HAP-1 (cell line): Measurements from ENCODE around the gene ADGRD2.

Experiments
- DNase-seq, 2 experiments: peaks; one replicate each; pipeline ENCODE4 v3.0.0-alpha.2; 2016 to 2020; ENCODE audit warnings: low spot score in 2 of 2
- H3K27me3 ChIP-seq: fragments of 250-450 bp; sonication (Bioruptor Pico); 2 replicates; pipeline ENCODE4 v1.5.1; 2020; ENCODE audit warnings: low read depth, mild to moderate bottlenecking, moderate library complexity
- H3K36me3 ChIP-seq: fragments of 250-450 bp; sonication (Bioruptor Pico); replicated peaks from 2 replicates; pipeline ENCODE4 v1.5.1; 2020; ENCODE audit warnings: mild to moderate bottlenecking
- H3K4me1 ChIP-seq: fragments of 250-450 bp; sonication (Bioruptor Pico); 2 replicates; pipeline ENCODE4 v1.5.1; 2020; ENCODE audit warnings: mild to moderate bottlenecking
- H3K4me3 ChIP-seq: fragments of 250-450 bp; sonication (Bioruptor Pico); 2 replicates; pipeline ENCODE4 v1.5.1; 2020; ENCODE audit warnings: mild to moderate bottlenecking, moderate library complexity
- H3K9me3 ChIP-seq: fragments of 250-450 bp; sonication (Bioruptor Pico); 2 replicates; pipeline ENCODE4 v1.5.1; 2020; ENCODE audit warnings: mild to moderate bottlenecking, moderate library complexity
- in situ Hi-C: fragments of 300-500 bp; cut with MboI; formaldehyde crosslinking; loops from 3 replicates; pipeline ENCODE4 v1.14.3; 2020; ENCODE audit warnings: low sequenced_read_pairs, inconsistent platforms, mixed read lengths

Gene ADGRD2

GRCh38 chr9:124493794-124494479 lies 43.7 kb downstream of the ADGRD2 start:
- H3K4me3 ChIP-seq = no peak overlapping the region
- in situ Hi-C loops = no loop called here
- DNase-seq = no peak
- no peaks in the 10 kb centered on the region for H3K36me3 ChIP-seq
- no peaks in the 10 kb centered on the region; the same call in 1 of the 2 replicates for H3K27me3 ChIP-seq
- no peaks in the 10 kb centered on the region for H3K9me3 ChIP-seq
- no peaks in the 10 kb centered on the region for H3K4me1 ChIP-seq

DNA sequence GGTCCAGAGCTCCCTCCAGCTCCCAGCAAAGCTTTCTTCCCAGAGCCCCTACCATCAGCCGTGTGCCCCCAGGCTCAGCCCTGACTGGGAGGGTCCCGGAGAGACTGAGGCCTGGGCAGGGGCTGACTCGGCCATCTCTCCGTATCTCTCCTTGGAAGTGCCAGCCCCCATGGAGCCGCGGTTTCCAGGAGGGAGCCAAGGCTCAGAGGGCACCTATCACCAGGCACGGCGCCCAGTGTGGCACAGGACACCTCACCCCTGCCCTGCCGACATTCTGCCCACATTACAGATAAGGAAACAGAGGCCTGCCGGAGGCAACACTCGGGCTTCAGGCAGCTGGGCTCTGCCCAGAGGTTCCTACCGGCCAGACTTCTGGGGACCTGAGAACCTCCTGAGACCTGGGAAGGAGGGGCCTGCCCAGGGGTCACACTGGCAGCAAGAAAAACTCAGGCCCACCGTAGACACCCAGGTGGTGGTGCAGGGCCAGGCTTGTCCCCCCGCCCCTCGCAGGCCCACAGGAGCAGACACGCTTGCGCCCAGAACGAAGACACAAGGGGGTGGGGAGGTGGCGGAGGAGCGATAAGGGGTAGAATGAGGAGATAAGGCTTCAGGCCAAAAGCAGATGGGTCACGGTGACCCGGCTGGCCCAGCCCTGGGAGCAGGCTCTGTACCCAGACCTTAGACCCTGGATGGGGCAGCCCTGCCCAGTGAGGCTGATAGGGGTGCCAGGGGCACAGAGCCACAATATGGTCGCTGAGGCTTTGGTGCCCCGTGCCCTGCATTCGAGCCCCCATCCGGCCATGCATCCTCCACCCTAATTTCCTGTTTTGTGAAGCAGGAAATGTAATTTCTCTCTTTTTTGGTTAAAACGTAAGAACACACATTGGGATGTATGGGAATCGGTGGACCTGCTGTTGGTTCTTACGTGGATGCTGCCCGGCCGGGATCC lies 45.1 kb downstream of the ADGRD2 start:
- Histone ChIP-seq H3K9me3 (no peaks in the 10 kb centered on the region), H3K27me3 (no peaks in the 10 kb centered on the region; the same call in 1 of the 2 replicates), H3K4me3 (no peak overlapping the region), H3K4me1 (no peaks in the 10 kb centered on the region), H3K36me3 (no peaks in the 10 kb centered on the region)
- no peak for DNase-seq
- in situ Hi-C loops = no loop called here

- no peaks in the 10 kb centered on the region; the same call in 1 of the 2 replicates for H3K27me3 ChIP-seq
- no peaks in the 10 kb centered on the region for H3K9me3 ChIP-seq
- no peaks in the 10 kb centered on the region for H3K4me1 ChIP-seq
- H3K4me3 ChIP-seq = no peak overlapping the region
- no peak for DNase-seq
- in situ Hi-C loops = no loop called here
- no peaks in the 10 kb centered on the region for H3K36me3 ChIP-seq
Measured at GRCh38 chr9:124496075-124496449, 45.8 kb downstream of the ADGRD2 start.

- Histone ChIP-seq H3K27me3 (peaks cover 1% of the 10 kb centered on the region; the same call in 1 of the 2 replicates), H3K4me1 (no peaks in the 10 kb centered on the region), H3K4me3 (no peak overlapping the region), H3K36me3 (no peaks in the 10 kb centered on the region), H3K9me3 (no peaks in the 10 kb centered on the region)
- no peak for DNase-seq
- in situ Hi-C loops = no loop called here
Measured at GRCh38 chr9:124496463-124496862, 46.2 kb downstream of the ADGRD2 start.

- Histone ChIP-seq H3K27me3 (peaks cover 8% of the 10 kb centered on the region), H3K4me1 (no peaks in the 10 kb centered on the region), H3K36me3 (no peaks in the 10 kb centered on the region), H3K4me3 (no peak overlapping the region), H3K9me3 (no peaks in the 10 kb centered on the region)
- in situ Hi-C loops = no loop called here
- no peak for DNase-seq
Measured at GRCh38 chr9:124497441-124497840, 47.2 kb downstream of the ADGRD2 start.

- Histone ChIP-seq H3K4me3 (no peak overlapping the region), H3K4me1 (no peaks in the 10 kb centered on the region), H3K36me3 (no peaks in the 10 kb centered on the region), H3K27me3 (peaks cover 10% of the 10 kb centered on the region), H3K9me3 (no peaks in the 10 kb centered on the region)
- in situ Hi-C loops = no loop called here
- DNase-seq = no peak
Measured at GRCh38 chr9:124498040-124498439, 47.8 kb downstream of the ADGRD2 start.

DNA sequence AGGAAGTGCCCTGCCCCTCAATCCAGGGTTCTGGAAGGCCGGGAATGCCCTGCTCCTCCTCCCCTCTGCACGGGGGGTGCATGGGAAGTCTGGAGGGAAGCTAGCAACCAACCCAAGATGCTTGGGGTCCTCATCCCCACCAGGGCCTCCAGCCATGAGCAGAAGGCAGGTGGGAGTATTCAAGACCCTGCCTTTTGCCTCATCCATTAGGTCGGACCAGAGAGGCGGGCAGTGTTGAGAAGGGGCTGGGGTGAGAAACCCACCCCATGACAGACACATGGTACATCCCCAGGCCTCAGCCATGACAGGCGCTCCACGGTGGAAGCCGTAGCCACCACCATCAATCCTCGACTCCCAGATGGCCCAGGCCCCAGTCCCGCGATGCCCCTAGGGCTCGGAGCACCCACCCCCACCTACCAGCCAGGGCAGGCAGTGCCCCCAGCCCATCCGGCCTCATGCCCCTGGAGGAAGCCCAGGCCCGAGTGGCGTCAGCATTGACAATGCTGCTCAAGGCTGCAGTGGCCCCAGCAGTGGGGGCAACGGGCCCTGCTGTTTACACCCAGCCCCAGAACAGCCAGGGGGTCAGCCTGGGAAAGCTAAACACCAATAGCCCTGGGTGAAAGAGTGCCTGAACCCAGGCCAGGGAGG lies 48.4 kb downstream of the ADGRD2 start:
- Histone ChIP-seq H3K4me1 (no peaks in the 10 kb centered on the region), H3K36me3 (no peaks in the 10 kb centered on the region), H3K4me3 (no peak overlapping the region), H3K27me3 (peaks cover 12% of the 10 kb centered on the region), H3K9me3 (no peaks in the 10 kb centered on the region)
- DNase-seq = no peak
- in situ Hi-C loops = no loop called here

GRCh38 chr9:124499216-124499615 lies 49.0 kb downstream of the ADGRD2 start:
- in situ Hi-C loops = no loop called here
- Histone ChIP-seq H3K4me3 (no peak overlapping the region), H3K36me3 (no peaks in the 10 kb centered on the region), H3K9me3 (no peaks in the 10 kb centered on the region), H3K27me3 (peaks cover 17% of the 10 kb centered on the region), H3K4me1 (no peaks in the 10 kb centered on the region)
- no peak for DNase-seq

GRCh38 chr9:124500028-124500795 lies 50.0 kb downstream of the ADGRD2 start:
- DNase-seq = no peak
- no peaks in the 10 kb centered on the region for H3K9me3 ChIP-seq
- H3K36me3 ChIP-seq = no peaks in the 10 kb centered on the region
- in situ Hi-C loops = no loop called here
- H3K27me3 ChIP-seq = peaks cover 23% of the 10 kb centered on the region
- H3K4me3 ChIP-seq = no peak overlapping the region
- H3K4me1 ChIP-seq = no peaks in the 10 kb centered on the region

DNA sequence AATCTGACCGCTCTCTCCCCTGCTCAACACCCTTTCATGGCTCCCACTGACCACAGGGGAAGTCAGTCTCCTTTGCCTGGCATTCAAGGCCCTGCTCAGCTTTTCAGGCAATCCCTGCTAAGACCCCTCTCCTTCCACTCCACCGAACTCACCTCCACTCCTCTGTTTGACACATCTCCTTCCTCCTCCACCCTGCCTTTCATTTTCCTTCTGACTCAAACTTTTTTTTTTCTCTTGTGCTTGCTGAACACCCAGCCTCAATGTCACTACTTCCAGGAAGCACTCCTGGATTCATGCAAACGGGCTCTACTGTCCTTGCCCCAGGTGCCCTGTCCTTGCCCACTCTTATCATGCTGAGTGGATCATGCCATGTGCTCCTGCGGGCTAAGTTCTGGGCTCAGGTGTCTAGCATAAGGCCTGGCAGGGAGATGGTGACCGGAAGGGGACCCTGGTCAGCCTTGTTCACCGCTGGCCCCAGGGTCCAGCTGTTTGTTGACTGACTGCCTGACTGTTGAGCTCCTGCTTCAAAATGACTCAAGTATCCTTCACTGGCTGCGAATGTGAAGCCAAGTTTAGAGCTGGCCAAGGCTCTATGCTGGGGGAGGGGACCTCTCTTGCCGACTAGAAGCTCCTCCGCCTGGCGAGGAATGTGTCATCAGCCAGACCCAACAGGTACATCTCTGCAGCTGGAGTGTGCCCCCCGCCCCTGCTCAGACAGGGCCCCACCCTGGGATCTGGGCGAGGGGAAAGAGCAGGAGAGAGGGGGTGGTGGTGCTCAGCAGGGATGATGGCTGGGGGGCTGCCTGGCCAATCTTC lies 50.8 kb downstream of the ADGRD2 start:
- no peak for DNase-seq
- no peaks in the 10 kb centered on the region for H3K9me3 ChIP-seq
- peaks cover 26% of the 10 kb centered on the region for H3K27me3 ChIP-seq
- no peak overlapping the region for H3K4me3 ChIP-seq
- in situ Hi-C loops = no loop called here
- no peaks in the 10 kb centered on the region for H3K4me1 ChIP-seq
- no peaks in the 10 kb centered on the region for H3K36me3 ChIP-seq

DNA sequence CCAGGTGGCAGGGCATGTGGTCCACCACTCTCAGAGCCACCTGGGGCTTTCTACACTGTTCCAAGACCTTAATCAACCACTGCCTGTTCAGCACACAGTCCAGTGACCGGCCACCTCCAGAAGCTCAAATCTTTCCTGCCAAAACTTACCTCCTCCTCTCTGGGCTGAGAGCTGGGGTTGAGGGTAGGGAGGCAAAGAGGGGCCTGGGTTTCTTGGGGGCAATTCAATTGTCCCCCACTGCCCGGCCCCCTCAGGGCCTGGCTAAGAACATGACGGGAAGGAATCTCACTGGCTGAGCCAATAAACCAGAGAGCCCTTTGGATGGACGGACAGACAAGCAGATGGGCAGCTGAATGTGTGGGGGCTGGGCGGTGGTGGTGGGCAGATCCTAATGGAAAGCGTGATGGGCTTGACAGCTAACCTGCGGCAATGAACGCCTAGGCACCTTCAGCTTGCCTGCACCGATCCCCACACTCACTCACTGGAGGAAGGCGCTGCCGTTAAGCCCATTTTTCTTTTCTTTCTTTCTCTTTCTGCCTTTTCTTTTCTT lies 51.6 kb downstream of the ADGRD2 start:
- H3K27me3 ChIP-seq = peaks cover 26% of the 10 kb centered on the region
- no peak for DNase-seq
- no peak overlapping the region for H3K4me3 ChIP-seq
- H3K4me1 ChIP-seq = no peaks in the 10 kb centered on the region
- no peaks in the 10 kb centered on the region for H3K36me3 ChIP-seq
- in situ Hi-C loops = no loop called here
- no peaks in the 10 kb centered on the region for H3K9me3 ChIP-seq

DNA sequence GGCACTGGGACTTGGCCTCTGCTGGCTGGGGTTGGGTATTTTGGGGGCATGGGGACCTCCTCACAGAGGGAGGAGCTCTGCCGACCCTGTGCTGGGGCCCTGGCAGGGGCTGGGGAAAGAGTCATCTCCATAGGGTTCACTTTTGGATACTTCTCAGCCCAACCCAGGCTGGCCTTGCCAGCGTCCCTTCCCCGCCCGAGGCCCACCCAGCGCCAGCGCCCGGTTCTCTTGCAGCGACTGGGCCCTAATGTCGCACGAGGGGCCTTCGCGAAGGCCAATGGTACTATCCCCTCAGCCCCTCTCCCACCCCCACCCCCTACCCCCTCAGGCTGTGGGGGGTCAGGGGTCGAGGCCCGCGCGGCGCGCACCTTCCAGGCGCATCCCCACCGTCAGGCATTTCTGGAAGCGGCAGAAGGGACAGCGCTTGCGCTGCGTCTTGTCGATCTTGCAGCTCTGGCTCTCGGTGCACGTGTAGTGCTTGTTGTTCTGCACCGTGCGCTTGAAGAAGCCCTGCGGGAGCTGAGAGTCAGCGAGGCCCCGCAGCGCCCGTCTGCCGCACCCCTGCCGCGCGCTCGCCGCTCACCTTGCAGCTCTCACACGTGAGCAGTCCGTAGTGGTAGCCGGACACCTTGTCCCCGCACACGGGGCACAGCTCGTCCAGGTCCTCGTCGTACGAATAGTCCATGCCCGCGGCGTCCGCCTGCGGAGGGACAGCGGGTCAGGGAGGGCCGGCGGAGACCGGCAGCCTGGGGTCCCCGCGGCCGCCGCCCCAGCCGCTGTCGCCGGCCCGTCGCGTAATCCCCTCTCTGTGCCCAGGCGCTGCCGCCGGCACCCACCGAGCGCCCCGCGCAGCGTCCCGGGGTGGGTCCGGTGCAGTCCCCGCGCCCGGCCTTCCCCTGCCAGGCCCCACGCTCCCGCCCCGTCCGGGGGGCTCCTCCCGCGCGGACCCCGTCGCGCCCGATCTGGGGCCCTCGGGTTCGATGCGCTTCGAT lies 52.8 kb downstream of the ADGRD2 start:
- in situ Hi-C loops = no loop called here
- no peaks in the 10 kb centered on the region for H3K36me3 ChIP-seq
- DNase-seq = no peak
- no peaks in the 10 kb centered on the region for H3K9me3 ChIP-seq
- peaks cover 26% of the 10 kb centered on the region for H3K27me3 ChIP-seq
- no peak overlapping the region for H3K4me3 ChIP-seq
- H3K4me1 ChIP-seq = no peaks in the 10 kb centered on the region
